Retinal pigment epithelial cell (primary cell): ENCODE data around the gene SORCS2.

Experiments used
- DNase-seq: peaks from one replicate; pipeline ENCODE4 v3.0.0-alpha.2; 2010; ENCODE audit warnings: low read depth
- H3K4me3 ChIP-seq: 2 replicates; pipeline ENCODE4 v1.5.1; 2011; ENCODE audit warnings: mild to moderate bottlenecking, low read length, control low read depth, moderate library complexity
- CTCF ChIP-seq: conservative IDR thresholded peaks from 2 replicates; pipeline ENCODE4 v1.5.1; 2011; ENCODE audit warnings: low read depth, low read length, control low read depth, inconsistent platforms

SORCS2 gene

GRCh38 chr4:7381890-7382633 is 189.7 kb downstream of the SORCS2 start:
- TF ChIP-seq CTCF: no peak
- no peak overlapping the region for H3K4me3 ChIP-seq
- DNase-seq: no peak

GRCh38 chr4:7382634-7383014 is 190.3 kb downstream of the SORCS2 start:
- no peak for TF ChIP-seq CTCF
- no peak for DNase-seq

GRCh38 chr4:7383266-7383665 is 190.9 kb downstream of the SORCS2 start:
- H3K4me3 ChIP-seq: no peak overlapping the region
- TF ChIP-seq CTCF: no peak
- DNase-seq: no peak

More at GRCh38 chr4:7382634-7383014, 190.3 kb downstream of the SORCS2 start:
- H3K4me3 ChIP-seq: no peak overlapping the region

GRCh38 chr4:7384003-7384928 is 191.9 kb downstream of the SORCS2 start:
- no peak for TF ChIP-seq CTCF
- DNase-seq: no peak
- no peak overlapping the region for H3K4me3 ChIP-seq

GRCh38 chr4:7384929-7385890 is 192.9 kb downstream of the SORCS2 start:
- no peak for DNase-seq
- no peak for TF ChIP-seq CTCF
- H3K4me3 ChIP-seq: no peak overlapping the region

- no peak for TF ChIP-seq CTCF
- H3K4me3 ChIP-seq: no peak overlapping the region
- no peak for DNase-seq
These were observed 195.6 kb downstream of the SORCS2 start for GRCh38 chr4:7387925-7388324.
